Keratinocyte (primary cell): ENCODE results near the gene SNX15. TPM values are rescaled to one million over a fixed set of nuclear protein-coding genes. Genes with fewer than 3 reads are reported as not detected.

ENCODE experiments used
- DNase-seq: peaks from one replicate; pipeline ENCODE4 v3.0.0-alpha.2; 2011; ENCODE audit warnings: low read depth, missing footprints, low spot score
- FAIRE-seq: peaks from 2 replicates; lab custom pipeline; 2011; peaks lifted over from hg19 to GRCh38; lab: Jason Lieb, UNC
- H2AFZ ChIP-seq: 2 replicates; pipeline ENCODE4 v1.6.0; 2012; ENCODE audit warnings: low read length, control low read depth, inconsistent platforms; ENCODE audit not compliant: control insufficient read depth
- H3K27ac ChIP-seq: 2 replicates; pipeline ENCODE4 v1.5.1; 2011; ENCODE audit warnings: low read length; ENCODE audit not compliant: control insufficient read depth, insufficient read depth
- H3K27me3 ChIP-seq: 3 replicates; pipeline ENCODE4 v1.6.0; 2011; ENCODE audit warnings: low read length; ENCODE audit not compliant: control insufficient read depth, insufficient read depth; ENCODE audit errors: extremely low read depth
- H3K36me3 ChIP-seq, 2 experiments: 2 replicates in 1 of 2; 3 replicates in 1 of 2; pipeline ENCODE4 v1.5.1; 2011; ENCODE audit warnings: low read length in 2 of 2, mild to moderate bottlenecking in 1 of 2; ENCODE audit not compliant: control insufficient read depth in 2 of 2, insufficient read depth in 2 of 2; ENCODE audit errors: extremely low read depth in 1 of 2
- H3K4me1 ChIP-seq: 3 replicates; pipeline ENCODE4 v1.5.1; 2011; ENCODE audit warnings: low read length; ENCODE audit not compliant: control insufficient read depth, insufficient read depth; ENCODE audit errors: extremely low read depth
- H3K4me2 ChIP-seq: 3 replicates; pipeline ENCODE4 v1.6.0; 2011; ENCODE audit warnings: low read depth, low read length; ENCODE audit not compliant: control insufficient read depth, insufficient read depth; ENCODE audit errors: extremely low read depth
- H3K4me3 ChIP-seq, 3 experiments: fragments of 200-600 bp in 1 of 3; sonication (generic) in 1 of 3; 2 replicates in 2 of 3; 3 replicates in 1 of 3; pipeline ENCODE4 v1.5.1; 2011 to 2016; ENCODE audit warnings: low read length in 3 of 3, mild to moderate bottlenecking in 3 of 3, control low read depth in 2 of 3, inconsistent platforms in 1 of 3, low read depth in 1 of 3, mixed read lengths in 1 of 3, mixed run types in 1 of 3, moderate library complexity in 1 of 3; ENCODE audit not compliant: control insufficient read depth in 2 of 3, insufficient read depth in 2 of 3; ENCODE audit errors: extremely low read depth in 1 of 3
- H3K79me2 ChIP-seq: 2 replicates; pipeline ENCODE4 v1.6.0; 2012; ENCODE audit warnings: low read length; ENCODE audit not compliant: control insufficient read depth, insufficient read depth
- H3K9ac ChIP-seq: 3 replicates; pipeline ENCODE4 v1.6.0; 2011; ENCODE audit warnings: low read length; ENCODE audit not compliant: control insufficient read depth, insufficient read depth; ENCODE audit errors: extremely low read depth
- H3K9me1 ChIP-seq: 3 replicates; pipeline ENCODE4 v1.6.0; 2011; ENCODE audit warnings: low read length; ENCODE audit not compliant: control insufficient read depth, insufficient read depth; ENCODE audit errors: extremely low read depth
- H3K9me3 ChIP-seq: 2 replicates; pipeline ENCODE4 v1.5.1; 2012; ENCODE audit warnings: low read depth, low read length; ENCODE audit not compliant: control insufficient read depth
- H4K20me1 ChIP-seq: 3 replicates; pipeline ENCODE4 v1.6.0; 2011; ENCODE audit warnings: low read length; ENCODE audit not compliant: control insufficient read depth, insufficient read depth; ENCODE audit errors: extremely low read depth
- EZH2 ChIP-seq: IDR thresholded peaks from one replicate; pipeline ENCODE4 v1.6.1; 2012; ENCODE audit warnings: inconsistent platforms, mild to moderate bottlenecking, low read length, moderate library complexity
- dilution Hi-C: fragments of 300-500 bp; cut with MboI; formaldehyde crosslinking; loops from one replicate; pipeline ENCODE4 v1.7.0; 2020; ENCODE audit warnings: low sequenced_read_pairs; ENCODE audit not compliant: extremely low pct_ligation_motif_present
- polyA plus RNA-seq, 5 experiments: library from polyadenylated mRNA; depleted of rRNA in 3 of 5; stranded (reverse) in 3 of 5; stranded (forward) in 1 of 5; unstranded in 1 of 5; fragments of >200 nt; gene quantifications; 1 replicate in 1 of 5; 2 replicates in 3 of 5; 3 replicates in 1 of 5; pipeline versions ENCODE4 v1.2.1 to v1.2.3, GENCODE V29; 2011 to 2012; ENCODE audit warnings: missing spikeins in 2 of 5, low read depth in 1 of 5, low replicate concordance in 1 of 5
- TF ChIP-seq, protein P1 (sequence below), 3 experiments: IDR thresholded peaks in 1 of 3; conservative IDR thresholded peaks in 1 of 3; optimal IDR thresholded peaks in 1 of 3; 2 replicates in 2 of 3; 3 replicates in 1 of 3; pipeline versions ENCODE3 to v1.5.1; 2011; ENCODE audit warnings: low read length in 3 of 3, mild to moderate bottlenecking in 3 of 3, moderate library complexity in 2 of 3, control low read depth in 1 of 3, inconsistent platforms in 1 of 3; ENCODE audit not compliant: insufficient read depth in 2 of 3; ENCODE audit errors: extremely low read depth in 1 of 3

SNX15 gene
- polyA plus RNA-seq, 1 donor (not counting 4 experiments of a cell fraction or from before 2014, with no cell fraction given) = 1.8 TPM

DNA sequence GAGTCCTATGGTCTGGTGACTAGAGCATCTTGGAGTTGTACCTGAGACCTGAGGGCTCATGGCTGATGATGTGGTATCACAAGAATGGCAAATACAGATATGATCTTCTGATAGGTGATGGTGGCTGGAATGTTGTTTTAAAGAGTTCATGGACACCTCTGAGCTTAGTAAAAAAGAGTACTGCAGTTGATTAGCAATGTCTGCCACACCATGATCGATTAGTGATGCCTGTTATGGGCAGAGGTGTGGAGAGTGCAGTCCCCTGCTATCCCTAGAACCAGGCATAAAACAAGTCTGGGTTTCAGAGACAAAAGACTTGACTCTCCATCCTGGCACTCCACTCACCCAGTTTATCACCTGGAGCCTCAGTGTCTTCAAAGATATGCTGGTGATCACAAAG, 29.1 kb upstream of the SNX15 start:
- Histone ChIP-seq H3K27me3 (no peaks in the 10 kb centered on the region), H3K9ac (no peak overlapping the region), H3K36me3 (no peaks in the 10 kb centered on the region), H2AFZ (no peak overlapping the region), H3K4me1 (no peaks in the 10 kb centered on the region), H3K4me3 (no peak overlapping the region), H4K20me1 (no peaks in the 10 kb centered on the region), H3K9me3 (no peaks in the 10 kb centered on the region), H3K27ac (no peak overlapping the region), H3K79me2 (no peaks in the 10 kb centered on the region), H3K9me1 (no peaks in the 10 kb centered on the region), H3K4me2 (no peak overlapping the region)
- no peak for FAIRE-seq
- no peak for DNase-seq
- dilution Hi-C loops = no loop called here
- no peak for TF ChIP-seq EZH2
- TF ChIP-seq, protein P1, sequence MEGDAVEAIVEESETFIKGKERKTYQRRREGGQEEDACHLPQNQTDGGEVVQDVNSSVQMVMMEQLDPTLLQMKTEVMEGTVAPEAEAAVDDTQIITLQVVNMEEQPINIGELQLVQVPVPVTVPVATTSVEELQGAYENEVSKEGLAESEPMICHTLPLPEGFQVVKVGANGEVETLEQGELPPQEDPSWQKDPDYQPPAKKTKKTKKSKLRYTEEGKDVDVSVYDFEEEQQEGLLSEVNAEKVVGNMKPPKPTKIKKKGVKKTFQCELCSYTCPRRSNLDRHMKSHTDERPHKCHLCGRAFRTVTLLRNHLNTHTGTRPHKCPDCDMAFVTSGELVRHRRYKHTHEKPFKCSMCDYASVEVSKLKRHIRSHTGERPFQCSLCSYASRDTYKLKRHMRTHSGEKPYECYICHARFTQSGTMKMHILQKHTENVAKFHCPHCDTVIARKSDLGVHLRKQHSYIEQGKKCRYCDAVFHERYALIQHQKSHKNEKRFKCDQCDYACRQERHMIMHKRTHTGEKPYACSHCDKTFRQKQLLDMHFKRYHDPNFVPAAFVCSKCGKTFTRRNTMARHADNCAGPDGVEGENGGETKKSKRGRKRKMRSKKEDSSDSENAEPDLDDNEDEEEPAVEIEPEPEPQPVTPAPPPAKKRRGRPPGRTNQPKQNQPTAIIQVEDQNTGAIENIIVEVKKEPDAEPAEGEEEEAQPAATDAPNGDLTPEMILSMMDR (optimal IDR thresholded peaks at IDR 0.05 in 1 of 3, IDR thresholded peaks at IDR 0.05 in 1 of 3, conservative IDR thresholded peaks at IDR 0.05 in 1 of 3; ENCODE audit: extremely low read depth in 1 of 3, insufficient read depth in 2 of 3, low read length in 3 of 3) = no peak

GRCh38 chr11:64998690-64999431, 28.4 kb upstream of the SNX15 start:
- no peak overlapping the region for H3K9ac ChIP-seq
- H3K9me3 ChIP-seq = no peaks in the 10 kb centered on the region
- no peak overlapping the region for H3K4me3 ChIP-seq
- dilution Hi-C loops = no loop called here
- H3K27me3 ChIP-seq = no peaks in the 10 kb centered on the region
- no peaks in the 10 kb centered on the region for H3K9me1 ChIP-seq
- H4K20me1 ChIP-seq = no peaks in the 10 kb centered on the region
- TF ChIP-seq, protein P1 (optimal IDR thresholded peaks at IDR 0.05 in 1 of 3, IDR thresholded peaks at IDR 0.05 in 1 of 3, conservative IDR thresholded peaks at IDR 0.05 in 1 of 3; ENCODE audit: extremely low read depth in 1 of 3, insufficient read depth in 2 of 3, low read length in 3 of 3) = no peak
- no peak for TF ChIP-seq EZH2
- no peak overlapping the region for H3K27ac ChIP-seq
- H3K36me3 ChIP-seq = no peaks in the 10 kb centered on the region
- no peaks in the 10 kb centered on the region for H3K4me1 ChIP-seq
- no peak overlapping the region for H3K4me2 ChIP-seq
- no peak overlapping the region for H2AFZ ChIP-seq
- no peak for FAIRE-seq
- DNase-seq = no peak
- no peaks in the 10 kb centered on the region for H3K79me2 ChIP-seq
